GM19240 (cell line): Measurements from ENCODE around the gene MTHFR.
"Not testable (repeated sequence)": the region's sequence is repeated elsewhere in the genome, so short reads cannot be mapped to it uniquely, and the experiment has no call there.

Experiments used
- DNase-seq: peaks from one replicate; pipeline ENCODE4 v3.0.0; 2011; ENCODE audit warnings: low spot score; ENCODE audit not compliant: insufficient read length

MTHFR gene

GRCh38 chr1:11833497-11833896 is 27.7 kb upstream of the MTHFR start:
- no peak for DNase-seq

GRCh38 chr1:11831945-11832725 is 26.4 kb upstream of the MTHFR start:
- no peak for DNase-seq

- no peak for DNase-seq
Observed at GRCh38 chr1:11828511-11828910, 22.7 kb upstream of the MTHFR start.

- DNase-seq = no peak
Observed at GRCh38 chr1:11826946-11827345, 21.2 kb upstream of the MTHFR start.

- no peak for DNase-seq
Observed at GRCh38 chr1:11825131-11825530, 19.4 kb upstream of the MTHFR start.

GRCh38 chr1:11823366-11824137 is 17.8 kb upstream of the MTHFR start:
- DNase-seq = no peak

- DNase-seq = no peak
Observed at GRCh38 chr1:11822091-11822490, 16.3 kb upstream of the MTHFR start.

GRCh38 chr1:11817192-11817591 is 11.4 kb upstream of the MTHFR start:
- DNase-seq = no peak

GRCh38 chr1:11813021-11813420 is 7.3 kb upstream of the MTHFR start:
- no peak for DNase-seq

- DNase-seq = no peak
Observed at GRCh38 chr1:11807133-11807532, 1.4 kb upstream of the MTHFR start.

- peak; percentile 56 for DNase-seq
Observed at GRCh38 chr1:11806307-11806936, 658 bp upstream of the MTHFR start.

- no peak for DNase-seq
Observed at GRCh38 chr1:11804666-11805421, 920 bp downstream of the MTHFR start.

GRCh38 chr1:11803924-11804665 is 1.7 kb downstream of the MTHFR start:
- not testable (repeated sequence) for DNase-seq

GRCh38 chr1:11802973-11803885 is 2.5 kb downstream of the MTHFR start:
- peak; percentile 63 for DNase-seq

GRCh38 chr1:11802616-11802972 is 3.2 kb downstream of the MTHFR start:
- no peak for DNase-seq

GRCh38 chr1:11800756-11801433 is 4.9 kb downstream of the MTHFR start:
- DNase-seq = no peak

- no peak for DNase-seq
Observed at GRCh38 chr1:11800391-11800755, 5.4 kb downstream of the MTHFR start.

GRCh38 chr1:11799896-11800295 is 5.9 kb downstream of the MTHFR start:
- DNase-seq = no peak

- no peak for DNase-seq
Observed at GRCh38 chr1:11799099-11799498, 6.7 kb downstream of the MTHFR start.
